K562 (cell line): ENCODE results near the gene CPTP. TPM values are rescaled to one million over a fixed set of nuclear protein-coding genes. Genes with fewer than 3 reads are reported as not detected.

ENCODE experiments used
- DEAF1 ChIP-seq: fragments of 450-650 bp; formaldehyde crosslinking; IDR thresholded peaks from 2 replicates; pipeline ENCODE4 v1.4.0; 2020; ENCODE audit warnings: mild to moderate bottlenecking, moderate library complexity
- EP400 ChIP-seq: fragments of 450-650 bp; IDR thresholded peaks from 2 replicates; pipeline ENCODE4 v1.6.1; 2017; ENCODE audit warnings: antibody characterized with exemption, mild to moderate bottlenecking, moderate library complexity
- STAT5B ChIP-seq: fragments of 250-450 bp; sonication (Bioruptor Pico); IDR thresholded peaks from 2 replicates; pipeline ENCODE4 v1.8.0; 2021; ENCODE audit warnings: mild to moderate bottlenecking, inconsistent platforms
- TEAD2 ChIP-seq: fragments of 450-650 bp; IDR thresholded peaks from 2 replicates; pipeline ENCODE4 v1.6.1; 2016; ENCODE audit warnings: missing genetic modification characterization, control low read depth, missing compliant biosample characterization
- TFAP4 ChIP-seq: sonication (generic); formaldehyde crosslinking; IDR thresholded peaks from 2 replicates; pipeline ENCODE4 v1.8.0; 2022; ENCODE audit warnings: missing genetic modification reagents, mild to moderate bottlenecking, moderate library complexity, borderline replicate concordance
- ZBTB11 ChIP-seq, 3 experiments: fragments of 200-800 bp in 1 of 3; fragments of 250-450 bp in 1 of 3; fragments of 450-650 bp in 1 of 3; sonication (Bioruptor Pico) in 1 of 3; sonication (Bioruptor generic) in 1 of 3; formaldehyde crosslinking in 1 of 3; IDR thresholded peaks; 2 replicates each; pipeline versions ENCODE4 v1.6.1 to v1.8.0; 2016 to 2022; ENCODE audit warnings: mild to moderate bottlenecking in 2 of 3, missing genetic modification characterization in 2 of 3, missing compliant biosample characterization in 1 of 3, moderate library complexity in 1 of 3
- ZNF449 ChIP-seq: fragments of 250-450 bp; sonication (Bioruptor Pico); IDR thresholded peaks from 2 replicates; pipeline ENCODE4 v1.8.0; 2022; ENCODE audit warnings: moderate library complexity, mild to moderate bottlenecking, inconsistent platforms
- ZNF57 ChIP-seq: fragments of 450-650 bp; formaldehyde crosslinking; IDR thresholded peaks from 2 replicates; pipeline ENCODE4 v1.4.0; 2020; ENCODE audit warnings: mild to moderate bottlenecking, moderate library complexity
- polyA plus RNA-seq, 8 experiments: library from polyadenylated mRNA; depleted of rRNA in 4 of 8; stranded (reverse) in 5 of 8; unstranded in 3 of 8; fragments of >200 nt; fragmentation: Nextera tagmentation in 2 of 8; fragmentation: Illumina TruSeq in 1 of 8; extraction: Ambion mirVana in 2 of 8; extraction: Trizol in 1 of 8; gene quantifications; 2 replicates each; pipeline versions ENCODE4 v1.2.1 to v1.2.3, GENCODE V29; 2011 to 2014; ENCODE audit warnings: inconsistent platforms in 1 of 8, missing spikeins in 1 of 8
- total RNA-seq, 7 experiments: library from RNA; depleted of rRNA in 6 of 7; stranded (reverse); fragments of >200 nt in 6 of 7; fragmentation: Illumina TruSeq in 2 of 7; extraction: Trizol in 2 of 7; gene quantifications; 2 replicates each; pipeline versions ENCODE4 v1.2.1 to v1.2.3, GENCODE V29; 2011 to 2021; ENCODE audit warnings: low replicate concordance in 1 of 7

The CPTP gene
- total and polyA plus RNA-seq, 9 of the 15 experiments (the other 6 are each of a cell fraction or from before 2014, with no cell fraction given): 0.11 to 25.8 (median 3.5) TPM

GRCh38 chr1:1373815-1374588 lies 49.4 kb downstream of the CPTP start (continued):
- no peak for TF ChIP-seq ZNF449 (CRISPR knock-in tag)
- TF ChIP-seq EP400: no peak
- no peak for TF ChIP-seq TEAD2 (tag)
- TF ChIP-seq ZNF57 (CRISPR knock-in tag): no peak
- peak; percentile 30; the same call in 1 of the 2 replicates for TF ChIP-seq TFAP4 (CRISPR knock-in tag)
- no peak for TF ChIP-seq ZBTB11 (CRISPR knock-in tag; IDR thresholded peaks at IDR 0.05)
- no peak for TF ChIP-seq DEAF1 (CRISPR knock-in tag)
- TF ChIP-seq STAT5B (CRISPR knock-in tag): no peak
